HG02981 (cell line): Measurements from ENCODE around the gene LMO1.

Experiments used
- ATAC-seq: cut with Tn5 transposase; IDR thresholded peaks from one replicate; pipeline ENCODE4 v1.9.1; 2021; ENCODE audit warnings: mild to moderate bottlenecking, moderate library complexity; ENCODE audit not compliant: unreplicated experiment

Gene LMO1

DNA sequence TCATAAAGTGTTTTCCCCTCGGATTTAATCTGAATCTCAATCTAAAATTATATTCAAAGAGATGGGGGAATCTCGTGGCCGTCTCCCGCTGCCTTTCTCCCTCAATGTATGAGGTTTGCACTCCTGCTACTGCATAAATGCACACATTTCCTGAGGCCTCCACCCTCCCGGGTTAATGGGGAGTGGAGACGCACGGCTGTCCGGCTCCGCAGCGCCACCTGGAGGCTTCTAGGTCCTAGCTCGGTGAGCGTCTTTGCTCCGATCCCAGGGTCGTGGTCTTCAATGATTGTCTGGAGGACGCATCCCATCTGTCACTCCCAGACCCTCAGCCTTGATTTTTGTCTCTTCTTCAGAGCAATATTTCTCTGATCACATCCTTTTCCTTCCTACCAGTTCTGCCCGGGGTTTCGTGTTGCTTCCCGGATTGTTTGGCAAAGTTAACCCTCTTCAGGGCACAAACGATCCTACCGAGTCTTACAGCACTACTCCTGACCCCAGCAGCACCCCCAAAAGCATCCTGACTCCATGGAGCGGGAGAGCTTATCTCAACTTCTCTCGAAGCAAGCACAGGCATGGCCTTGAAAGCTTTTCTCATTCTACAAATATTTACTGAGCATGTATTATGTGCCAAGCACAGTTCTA is at the start of gene LMO1:
TSS of gene LMO1 (minus strand) at position 110 of the 642 bp plus-strand sequence. CDS start 516 bp downstream, outside the sequence.
- ATAC-seq: peak; percentile 55

DNA sequence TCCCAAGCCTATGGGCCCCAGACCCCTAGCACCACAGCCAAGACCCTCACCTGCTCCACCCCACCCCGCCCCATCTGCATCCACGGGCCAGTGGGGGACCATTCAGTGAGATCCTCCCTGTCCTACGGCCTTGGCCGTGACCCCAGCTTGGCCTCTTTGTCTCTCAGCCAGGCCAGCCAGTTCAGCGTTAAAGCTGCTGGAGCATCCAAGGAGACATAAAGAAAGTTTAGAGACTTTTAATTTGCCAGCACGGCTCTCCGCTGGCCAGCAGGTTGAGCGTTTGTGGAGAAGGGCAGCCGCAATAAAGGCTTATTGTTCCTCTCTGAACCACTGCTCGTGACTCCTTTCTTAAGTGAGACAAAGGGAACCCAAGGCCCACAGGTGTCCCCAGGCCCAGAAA is 49.3 kb upstream of the LMO1 start:
- ATAC-seq: no peak

DNA sequence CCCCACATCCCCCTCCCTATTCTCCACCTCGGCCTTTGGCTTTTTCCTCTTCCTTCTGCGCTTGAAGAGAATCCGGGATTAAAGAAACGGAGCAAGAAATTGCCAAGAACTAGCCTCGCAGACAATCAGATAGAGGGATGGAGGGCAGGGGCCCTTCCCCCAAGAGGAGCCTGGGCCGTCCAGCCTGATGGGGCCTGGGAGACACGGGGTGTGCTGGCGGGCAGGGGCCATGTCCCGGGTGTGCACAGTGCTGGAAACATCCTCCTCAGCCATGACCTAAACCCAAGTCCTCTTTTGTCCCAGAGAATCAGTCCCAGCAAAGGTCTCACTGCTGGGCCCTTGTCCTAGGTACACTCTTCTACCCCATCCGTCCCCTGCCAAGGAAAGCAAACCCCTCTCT is 47.7 kb upstream of the LMO1 start:
- no peak for ATAC-seq

DNA sequence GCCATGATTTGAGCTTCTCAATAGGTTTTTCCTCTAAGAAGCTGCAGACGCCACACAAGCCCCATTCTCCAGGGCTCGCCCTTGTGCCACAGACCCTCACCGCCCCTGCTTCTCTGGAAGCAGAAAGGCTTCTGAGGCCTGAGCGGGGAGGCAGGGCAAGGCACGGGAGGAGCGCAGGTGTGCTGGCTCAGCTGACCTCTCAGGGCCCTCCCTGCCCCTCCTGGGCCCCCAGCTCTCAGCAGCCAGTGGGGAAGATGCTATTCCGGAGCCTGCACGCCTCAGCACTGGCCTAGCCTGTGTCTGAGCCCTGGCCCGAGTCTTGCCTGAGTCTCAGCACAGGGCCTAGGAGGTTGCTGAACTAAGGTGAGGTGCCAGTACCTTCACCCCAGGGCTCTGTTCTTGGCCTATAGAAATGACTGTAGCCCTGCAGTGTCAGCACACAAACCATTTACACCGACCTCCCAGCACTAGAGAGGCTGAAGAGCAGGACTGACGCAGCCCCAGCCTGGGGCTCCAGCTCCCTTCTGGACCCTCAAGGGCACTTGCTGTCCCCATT is 47.1 kb upstream of the LMO1 start:
- no peak for ATAC-seq

DNA sequence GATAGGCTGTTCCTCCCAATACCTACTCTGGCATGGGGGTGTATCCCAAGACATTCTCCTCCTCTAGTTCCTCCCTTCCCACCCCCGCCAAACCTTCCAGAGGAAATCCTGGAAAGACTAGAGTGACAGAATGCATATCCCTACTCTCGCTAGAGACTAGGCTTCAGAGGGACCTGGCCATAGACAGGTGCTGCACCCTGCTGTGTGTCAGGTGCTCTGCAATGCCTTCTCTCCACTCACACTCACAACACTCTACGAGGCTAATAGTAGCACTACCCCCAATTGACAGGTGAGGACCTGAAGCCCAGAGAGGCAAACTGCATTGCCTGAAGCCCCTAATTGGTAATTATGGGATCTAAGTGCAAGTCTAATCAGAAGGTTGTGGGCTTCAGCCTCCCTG is 46.2 kb upstream of the LMO1 start:
- ATAC-seq: no peak

DNA sequence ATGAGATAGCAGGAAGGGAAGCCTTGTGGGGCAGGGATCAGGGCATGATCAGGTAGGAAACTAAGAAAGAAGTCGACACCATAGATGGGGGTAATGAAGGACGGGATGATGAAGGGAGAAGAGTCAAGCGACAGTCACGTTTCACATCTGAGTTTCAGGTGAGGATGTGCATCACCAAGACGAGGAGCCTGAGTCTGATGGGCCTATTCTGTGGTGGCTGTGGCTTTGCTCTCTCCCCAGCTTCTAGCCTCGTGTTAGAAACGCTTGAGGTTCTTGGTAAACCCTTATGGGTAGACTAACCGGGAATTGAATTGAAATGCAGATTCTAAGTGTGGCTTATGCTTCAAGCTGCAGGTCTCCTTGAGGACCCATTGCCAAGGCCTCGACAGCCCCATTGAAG is 45.6 kb upstream of the LMO1 start:
- ATAC-seq: no peak

DNA sequence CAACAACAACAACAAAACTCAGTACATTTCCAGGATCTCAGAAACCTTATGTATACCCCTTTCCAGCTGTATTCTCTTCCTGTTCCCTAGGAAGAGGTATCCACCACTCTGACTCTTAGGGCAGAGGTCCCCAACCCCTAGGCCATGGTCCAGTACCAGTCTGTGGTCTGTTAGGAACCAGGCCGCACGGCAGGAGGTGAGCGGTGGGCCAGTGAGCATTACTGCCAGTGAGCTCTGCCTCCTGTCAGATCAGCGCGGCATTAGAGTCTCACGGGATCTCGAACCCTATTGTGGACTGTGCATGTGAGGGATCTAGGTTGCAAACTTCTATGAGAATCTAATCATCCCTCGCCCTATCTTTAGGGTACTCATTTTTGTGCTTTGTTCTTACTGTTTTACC is 43.9 kb upstream of the LMO1 start:
- ATAC-seq: no peak

DNA sequence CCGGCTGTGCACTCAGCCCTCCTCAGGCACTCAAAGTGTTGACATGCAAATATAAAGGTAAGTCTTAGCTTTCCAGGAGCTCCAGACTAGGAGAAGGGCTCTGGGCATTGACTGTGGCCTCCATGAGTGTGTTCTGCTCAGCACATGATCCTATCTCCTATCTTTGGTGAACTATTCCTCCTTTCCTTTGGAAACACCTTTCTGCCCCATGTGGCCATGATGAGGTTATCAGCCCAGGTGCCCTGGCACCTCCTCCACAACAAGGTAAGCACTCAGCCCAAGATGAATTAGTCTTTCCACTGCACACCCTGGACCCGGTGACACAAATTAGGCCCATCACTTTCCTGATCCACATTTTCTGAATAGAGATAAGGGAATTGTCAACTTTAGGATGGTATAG is 37.9 kb upstream of the LMO1 start:
- no peak for ATAC-seq

DNA sequence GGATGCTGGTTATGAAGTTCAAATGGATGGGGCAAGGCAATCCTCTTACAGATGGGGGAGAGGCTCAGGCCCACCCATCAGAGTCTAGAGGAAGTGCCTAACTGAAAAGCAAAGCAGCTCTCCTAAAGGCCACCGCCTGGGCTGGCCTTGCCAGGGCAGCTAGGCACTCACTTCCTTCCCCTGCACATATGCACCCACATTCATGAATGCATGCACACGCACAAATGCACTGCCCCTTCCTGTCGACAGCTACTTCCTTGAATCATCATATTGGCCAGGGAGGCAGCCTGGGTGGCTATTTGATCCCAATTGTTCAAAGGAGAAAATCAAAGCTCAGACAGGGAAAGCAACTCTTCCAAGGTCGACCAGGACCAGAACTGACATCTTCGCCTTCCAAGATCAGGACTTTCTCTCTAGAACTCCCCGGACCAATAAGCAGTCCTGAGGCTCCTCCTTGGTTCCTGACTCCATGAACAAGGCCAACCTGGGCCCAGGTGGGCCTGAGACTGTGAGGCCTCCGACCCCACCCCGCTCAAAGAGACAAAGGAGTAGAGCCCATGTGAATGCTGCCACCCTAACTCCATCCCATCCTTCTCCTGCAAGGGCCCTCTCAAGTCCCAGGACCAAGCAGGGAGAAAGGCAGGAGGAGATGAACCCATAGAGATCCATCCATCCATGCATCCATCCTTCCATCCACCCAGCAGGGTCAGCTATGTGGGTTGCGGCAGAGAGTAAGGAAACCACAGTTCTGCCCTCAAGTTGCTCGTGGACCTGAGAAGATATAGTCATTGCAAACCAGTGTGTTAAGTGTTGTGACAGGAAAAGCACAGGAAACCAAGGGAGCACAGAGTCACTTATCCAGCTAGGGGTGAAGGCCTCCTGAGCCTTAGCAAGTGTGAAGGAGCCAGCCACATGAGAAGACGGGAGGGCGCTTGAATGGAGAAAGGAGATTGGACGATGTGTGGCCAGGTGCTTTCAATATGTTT is 35.4 kb upstream of the LMO1 start:
- ATAC-seq: no peak

DNA sequence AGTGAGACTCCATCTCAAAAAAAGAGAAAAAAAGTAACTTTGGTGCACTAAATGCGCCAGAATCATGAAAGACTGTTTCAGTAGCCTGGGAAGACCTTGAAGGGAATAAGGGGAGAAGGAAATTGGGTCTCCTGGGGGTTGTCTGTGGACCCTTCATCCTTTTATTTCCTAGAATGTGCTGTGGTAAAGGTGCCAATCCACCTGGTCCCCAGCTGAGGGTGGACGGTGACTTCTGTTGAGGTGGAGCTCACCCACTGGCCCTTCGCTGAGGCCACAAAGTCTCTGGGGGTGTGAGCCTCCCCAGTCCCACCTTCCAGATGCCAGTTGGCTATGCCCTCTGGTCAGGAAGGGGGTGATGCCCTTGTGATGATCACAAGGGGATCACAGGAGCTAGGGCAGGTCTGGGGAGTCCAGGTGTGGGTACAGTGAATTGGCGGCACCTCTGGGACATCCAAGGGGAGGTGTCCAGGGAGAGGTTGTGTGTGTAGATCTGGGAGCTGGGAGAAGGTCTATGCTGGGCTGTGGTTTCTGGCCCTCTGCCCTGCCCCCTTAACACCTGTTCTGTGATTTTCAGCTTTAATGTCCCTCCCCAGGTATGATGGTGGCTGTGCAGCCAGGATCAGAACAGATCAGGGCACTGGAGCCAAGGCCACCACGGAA is 34.2 kb upstream of the LMO1 start:
- ATAC-seq: no peak

DNA sequence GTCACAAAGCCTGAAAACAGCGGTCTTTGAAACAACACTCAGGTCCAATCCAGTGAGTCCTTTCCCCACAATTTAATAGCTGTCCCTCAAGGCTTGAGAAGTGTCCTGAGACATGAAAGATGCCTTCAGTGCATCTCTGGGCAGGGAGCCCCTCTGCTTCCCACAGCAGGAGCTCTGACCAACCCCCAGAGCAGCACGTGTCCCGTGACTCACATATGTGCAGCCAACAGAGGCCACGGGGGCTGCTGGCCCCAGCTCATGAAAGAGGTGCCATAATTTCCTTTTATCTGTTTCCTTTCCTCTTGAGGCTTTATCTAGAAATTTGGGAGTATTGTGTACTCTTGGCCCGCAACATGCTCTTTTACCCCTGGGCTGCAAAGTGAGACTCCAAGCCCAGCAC is 33.2 kb upstream of the LMO1 start:
- no peak for ATAC-seq

DNA sequence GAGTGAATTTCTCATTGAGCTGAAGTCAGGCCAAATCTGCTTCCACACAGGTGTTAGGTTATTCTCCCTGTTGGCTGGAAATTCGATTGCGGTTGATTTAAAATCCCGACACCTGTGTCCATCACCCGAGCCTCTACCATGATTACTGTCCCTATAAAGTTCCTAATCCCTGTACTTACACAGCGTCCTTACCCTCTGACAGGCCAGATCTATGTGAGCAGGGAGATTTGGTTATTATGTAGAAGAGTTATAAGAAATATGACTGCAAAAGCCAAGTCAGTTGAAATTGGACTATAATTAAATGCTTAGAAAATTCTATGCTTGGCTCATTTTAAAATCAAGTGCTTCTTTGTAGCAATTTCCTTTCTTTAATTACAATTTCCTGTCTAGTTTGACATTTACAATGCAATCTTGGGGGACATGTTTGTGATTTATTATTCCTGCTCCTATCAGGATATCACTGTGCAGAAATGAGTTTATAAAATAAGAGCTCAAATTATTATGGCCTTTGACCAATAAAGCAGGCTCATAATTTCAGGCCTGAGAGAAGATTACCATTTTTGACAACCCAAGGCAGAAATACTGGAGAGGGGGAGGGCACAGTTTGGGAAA is 32.5 kb upstream of the LMO1 start:
- ATAC-seq: no peak

DNA sequence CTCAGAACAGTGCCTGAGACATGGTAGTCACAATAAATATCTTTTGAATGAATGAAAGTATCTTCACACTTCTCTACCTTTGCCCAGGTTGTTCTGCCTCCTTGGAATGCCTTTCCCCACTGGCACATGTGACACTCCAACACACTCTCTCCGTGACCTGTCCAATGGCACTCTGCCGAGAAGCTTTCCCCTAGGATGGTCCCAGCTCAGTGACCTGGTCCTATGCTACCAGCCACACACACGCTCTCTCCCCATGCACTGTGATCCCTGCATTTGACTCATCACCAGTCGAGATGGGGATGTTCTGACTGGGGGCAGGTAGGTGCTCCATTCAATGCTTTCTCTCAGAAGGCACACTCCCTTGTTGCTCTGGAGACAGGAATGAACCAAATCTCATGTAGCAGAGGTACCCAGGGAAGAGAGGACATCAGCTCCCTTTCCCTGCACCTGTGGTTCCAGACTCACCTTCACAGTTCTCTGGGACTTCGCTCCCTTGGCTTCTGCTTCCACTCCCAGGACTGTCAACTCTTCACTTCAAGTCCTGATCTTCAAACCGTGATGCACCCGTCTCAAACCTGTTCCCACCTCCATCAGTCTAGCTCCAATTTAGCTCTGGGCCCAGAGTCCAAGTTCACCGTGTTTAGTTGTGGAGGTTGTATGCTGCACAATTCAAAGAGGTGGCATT is 30.7 kb upstream of the LMO1 start:
- ATAC-seq: no peak

DNA sequence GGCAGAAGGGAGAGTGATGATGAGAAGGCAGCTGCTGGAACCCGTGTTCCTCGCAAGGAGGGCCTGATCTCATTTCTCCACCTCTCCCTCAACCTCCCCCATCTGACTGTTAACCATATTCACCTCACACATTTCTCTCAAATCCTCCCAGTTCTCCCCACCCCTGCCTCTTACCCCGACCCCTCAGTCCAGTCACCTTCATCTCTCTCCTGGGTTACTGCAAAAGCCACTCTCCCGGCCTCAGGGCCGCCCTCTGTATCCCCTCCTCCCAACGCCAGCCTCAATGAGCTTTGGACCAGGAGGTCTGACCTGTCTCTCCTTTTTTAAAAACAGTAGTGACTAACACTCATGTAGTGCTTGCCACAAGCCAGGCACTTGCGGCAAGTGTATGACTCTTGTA is 29.5 kb upstream of the LMO1 start:
- no peak for ATAC-seq

DNA sequence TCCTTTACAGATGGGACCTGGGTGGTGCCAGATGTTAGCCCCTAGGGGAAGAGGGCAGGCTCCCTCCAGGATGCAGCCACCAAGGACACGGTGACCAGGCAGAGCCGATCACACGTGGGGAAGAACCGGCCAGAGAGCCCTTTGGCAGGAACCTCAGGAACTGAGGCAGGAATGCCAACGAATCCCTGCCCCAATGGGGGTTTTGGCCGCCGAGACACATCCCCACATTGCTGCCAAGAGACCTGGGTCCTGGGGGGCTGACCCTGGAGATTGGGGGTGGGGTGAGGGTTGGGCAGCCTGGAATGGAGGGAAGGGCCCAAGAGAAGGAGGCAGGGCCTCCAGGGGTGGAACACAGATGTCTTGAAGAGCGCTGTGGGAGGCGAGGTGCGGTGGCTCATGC is 28.7 kb upstream of the LMO1 start:
- ATAC-seq: no peak

DNA sequence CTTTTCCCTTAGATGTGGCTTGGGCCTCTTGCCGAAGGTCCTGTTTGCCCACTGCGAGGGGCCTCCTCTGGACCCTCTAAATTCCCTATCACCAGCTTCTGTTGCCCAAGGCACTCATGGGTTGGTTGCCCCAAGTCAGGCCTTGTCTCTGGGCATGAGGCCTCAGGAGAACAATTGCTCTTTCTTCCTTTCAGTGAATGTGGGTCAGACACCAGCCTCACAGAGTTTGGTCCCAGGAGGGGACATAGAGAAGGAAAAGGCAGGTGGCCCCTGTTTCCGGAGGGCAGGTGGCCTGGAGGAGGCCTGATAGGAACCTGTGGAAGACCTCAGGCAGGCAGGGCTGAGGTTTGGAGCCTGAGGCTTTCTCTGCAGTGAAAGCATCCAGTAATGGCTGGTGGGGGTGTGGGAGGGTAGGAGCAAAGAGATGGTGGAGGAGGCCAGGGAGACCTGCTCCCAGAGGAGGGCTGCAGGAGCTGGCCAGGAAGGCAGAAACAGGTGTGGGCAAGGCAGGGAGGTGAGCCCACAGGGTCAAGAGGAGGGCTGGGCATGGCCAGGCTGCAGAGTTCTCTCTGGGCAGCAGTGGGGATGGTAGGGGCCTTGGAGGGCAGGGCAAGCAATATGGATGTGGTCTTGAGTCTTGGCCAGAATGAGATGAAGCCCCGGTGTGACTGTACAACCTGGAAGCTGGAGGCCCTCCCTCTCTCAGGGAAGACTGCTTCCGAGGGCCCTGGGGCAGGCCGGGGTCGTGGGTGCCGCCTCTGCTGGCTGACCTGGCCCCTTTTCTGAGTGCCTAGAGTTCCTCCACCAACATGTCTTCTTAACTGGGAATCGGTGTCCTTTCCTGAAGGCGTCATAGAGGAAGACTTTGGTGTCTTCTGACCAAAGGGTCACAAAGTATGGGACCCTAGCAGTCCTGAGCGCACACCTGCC is 28.0 kb upstream of the LMO1 start:
- ATAC-seq: no peak

DNA sequence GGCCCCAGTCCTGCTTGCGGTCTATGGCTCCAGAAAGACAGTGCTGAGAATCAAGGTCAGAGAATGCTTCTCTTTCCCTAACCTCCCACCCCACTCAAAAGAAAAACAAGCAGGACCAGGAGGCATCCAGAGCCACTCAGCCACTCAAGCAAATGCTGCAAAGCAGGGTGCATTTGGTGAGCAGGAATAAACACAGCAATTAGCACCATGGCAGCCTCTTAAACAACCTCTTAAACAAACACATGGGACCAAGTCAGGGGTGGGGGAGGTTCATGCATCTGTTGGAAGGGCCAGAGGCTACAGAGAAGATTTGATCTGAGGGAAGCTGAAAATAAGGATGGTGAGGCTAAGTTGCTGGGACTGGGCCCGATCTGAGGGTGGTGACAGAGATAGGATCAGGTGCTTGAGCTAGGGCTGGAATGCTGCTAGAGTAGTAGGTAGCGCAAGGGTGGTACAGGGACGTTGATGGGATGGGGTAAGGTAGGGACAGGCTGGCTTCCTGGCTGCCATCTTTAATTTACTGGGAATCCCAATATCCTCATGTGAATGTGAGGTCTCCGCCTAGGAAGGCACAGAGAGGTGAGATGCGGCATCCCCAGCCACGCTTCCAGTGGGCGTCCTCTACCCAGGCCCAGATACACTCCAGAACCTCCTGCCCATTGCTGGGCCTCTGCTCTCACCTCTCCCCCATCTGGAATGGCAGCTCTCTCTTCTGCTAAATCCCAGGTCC is 26.6 kb upstream of the LMO1 start:
- ATAC-seq: no peak

DNA sequence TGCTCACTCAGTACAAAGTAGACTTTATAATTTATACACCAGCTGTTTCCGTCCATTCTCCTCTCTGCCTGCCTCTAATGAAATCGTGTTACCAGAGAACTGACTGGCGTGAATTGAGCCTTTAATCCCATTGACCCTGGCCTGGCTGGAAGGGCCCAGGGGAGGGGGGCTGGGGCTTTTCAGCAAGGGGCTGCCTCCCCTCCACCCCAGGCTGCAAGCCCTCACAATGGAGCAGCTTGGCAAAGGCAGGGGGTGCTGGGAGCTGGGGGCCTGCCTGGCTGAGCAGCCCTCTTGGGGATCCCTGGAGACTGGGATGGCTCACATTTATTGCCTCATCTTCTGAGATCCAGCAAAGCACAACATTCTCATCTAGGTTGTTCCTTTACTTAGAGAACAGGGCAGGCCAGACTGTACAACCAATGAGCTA is 25.8 kb upstream of the LMO1 start:
- no peak for ATAC-seq
